NCI-H2196 treated with DMSO at 0.1 percent for 48 hours (cell line): ENCODE results near the gene LYL1.

Source experiments
- DNase-seq: peaks from one replicate; lab custom pipeline; 2025; ENCODE audit not compliant: unreplicated experiment; lab: John Stamatoyannopoulos, UW

The LYL1 gene

DNA sequence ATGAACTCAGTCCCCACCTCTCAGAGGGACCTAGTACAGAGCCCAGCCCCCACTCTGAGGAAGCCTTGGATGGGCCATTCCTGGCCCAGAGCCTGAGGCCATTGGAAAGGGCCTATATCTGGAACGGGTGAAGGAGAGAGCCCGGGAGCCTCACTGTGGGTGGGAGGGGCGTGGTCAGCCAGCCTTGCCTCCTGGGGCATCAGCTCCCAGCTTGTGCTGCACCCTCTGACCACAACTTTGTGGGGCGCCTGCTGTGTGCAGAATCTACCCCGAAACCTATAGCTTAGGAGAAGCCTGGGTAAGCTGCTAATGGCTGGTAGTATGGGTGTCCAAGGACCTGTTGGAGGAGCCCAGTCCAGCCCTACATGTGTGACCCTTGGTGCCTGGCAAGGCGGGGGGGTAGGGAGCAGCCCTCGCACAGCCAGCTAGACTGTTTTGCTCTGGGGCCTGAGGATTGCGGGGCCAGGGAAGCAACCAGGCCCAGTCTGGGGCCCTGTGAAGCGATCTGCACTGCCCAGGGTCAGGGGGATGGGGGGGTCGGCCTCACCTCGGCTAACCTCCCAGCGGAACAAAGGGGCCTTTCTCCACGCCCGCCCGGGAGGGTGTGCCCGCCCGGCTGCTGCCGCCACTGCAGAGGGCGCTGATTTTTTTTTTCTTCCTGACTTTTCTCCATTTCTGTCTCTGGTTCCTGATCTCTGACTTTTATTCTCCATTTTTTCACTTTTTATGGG lies 42.3 kb downstream of the LYL1 start:
- no peak for DNase-seq

DNA sequence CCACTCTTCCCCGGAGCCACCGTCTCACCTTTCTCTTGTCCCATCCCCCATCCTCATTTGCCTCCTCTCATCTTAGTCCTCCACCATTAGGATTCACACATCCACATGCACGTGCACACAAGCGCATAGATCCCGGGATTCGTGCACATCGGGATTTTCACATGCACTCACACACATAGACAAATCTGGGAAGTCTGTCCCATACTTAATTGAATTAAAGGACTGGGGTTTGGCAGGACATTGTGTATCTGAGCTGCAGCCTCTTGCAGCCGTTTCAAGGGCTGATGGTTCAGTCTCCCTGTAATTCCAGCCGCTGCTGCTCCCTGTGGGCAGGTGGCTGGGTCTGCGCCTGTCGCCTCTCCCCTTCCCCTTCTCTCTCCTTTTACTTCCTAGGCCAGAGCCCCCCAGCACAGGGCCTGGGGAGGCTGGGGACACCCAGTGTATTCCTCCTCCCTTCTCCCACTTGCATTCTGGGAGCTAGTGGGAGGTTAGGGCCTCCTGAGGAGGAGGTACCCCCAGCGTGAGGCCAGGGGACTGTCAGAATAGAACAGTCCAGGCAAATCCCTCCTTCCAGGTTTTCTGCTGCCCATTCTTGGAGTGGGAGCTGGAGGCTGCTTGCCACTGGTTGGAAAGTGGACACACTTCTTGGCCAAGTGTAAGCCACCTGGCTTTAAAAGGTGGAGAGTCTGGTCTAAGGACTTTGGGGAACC lies 43.6 kb downstream of the LYL1 start:
- DNase-seq = no peak

DNA sequence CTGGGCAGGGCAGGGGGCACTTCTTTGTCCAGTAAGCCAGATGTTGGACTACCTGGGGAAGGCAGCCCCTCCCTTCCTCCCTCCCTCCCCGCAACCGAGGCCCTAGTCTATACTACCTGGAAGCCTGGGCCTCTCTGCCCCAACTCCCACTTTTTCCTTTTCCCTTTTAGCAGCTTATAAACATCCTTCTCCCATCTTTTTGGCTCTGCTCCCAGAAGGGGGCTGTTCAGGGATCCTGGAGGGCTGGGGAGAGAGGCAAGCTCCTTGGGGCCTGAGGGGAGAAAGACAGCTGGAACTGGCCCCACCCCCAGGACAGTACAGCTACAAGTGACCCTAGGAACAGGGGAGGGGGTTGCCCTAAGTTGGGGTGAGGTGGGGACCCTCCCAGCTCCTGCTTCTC lies 44.9 kb downstream of the LYL1 start:
- no peak for DNase-seq

- DNase-seq = peak; percentile 22
Measured at GRCh38 chr19:13057147-13057572, 45.5 kb downstream of the LYL1 start.

DNA sequence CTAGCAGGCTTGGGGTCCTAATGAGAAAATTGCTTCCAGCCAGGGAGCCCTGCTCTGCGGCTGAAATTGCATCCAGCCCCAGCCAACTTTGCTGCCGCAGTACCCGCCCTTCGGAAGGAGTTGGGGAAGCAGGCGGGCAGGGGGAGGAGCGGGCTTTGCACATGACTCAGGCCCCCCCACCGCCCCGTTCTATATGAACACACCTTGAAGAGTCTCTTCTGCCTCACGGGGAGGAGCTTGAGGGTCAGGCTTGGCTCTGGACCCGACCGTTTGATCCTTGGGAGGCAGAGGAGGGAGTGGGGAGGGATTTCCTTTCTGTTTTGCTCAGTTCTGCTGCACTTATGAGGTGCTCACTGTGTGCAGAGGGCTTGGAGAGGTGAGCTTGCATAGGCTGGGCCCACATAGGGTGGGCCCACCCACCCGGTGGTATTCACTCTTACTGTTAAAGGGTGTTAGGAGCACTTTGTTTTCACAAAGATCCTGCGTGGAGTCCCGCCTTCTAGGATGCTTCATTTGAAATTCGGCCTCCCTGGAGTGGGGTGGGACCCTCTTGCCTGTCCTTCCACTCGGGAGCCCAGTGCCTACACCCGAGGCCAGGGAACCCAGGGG lies 46.5 kb downstream of the LYL1 start:
- DNase-seq = no peak

DNA sequence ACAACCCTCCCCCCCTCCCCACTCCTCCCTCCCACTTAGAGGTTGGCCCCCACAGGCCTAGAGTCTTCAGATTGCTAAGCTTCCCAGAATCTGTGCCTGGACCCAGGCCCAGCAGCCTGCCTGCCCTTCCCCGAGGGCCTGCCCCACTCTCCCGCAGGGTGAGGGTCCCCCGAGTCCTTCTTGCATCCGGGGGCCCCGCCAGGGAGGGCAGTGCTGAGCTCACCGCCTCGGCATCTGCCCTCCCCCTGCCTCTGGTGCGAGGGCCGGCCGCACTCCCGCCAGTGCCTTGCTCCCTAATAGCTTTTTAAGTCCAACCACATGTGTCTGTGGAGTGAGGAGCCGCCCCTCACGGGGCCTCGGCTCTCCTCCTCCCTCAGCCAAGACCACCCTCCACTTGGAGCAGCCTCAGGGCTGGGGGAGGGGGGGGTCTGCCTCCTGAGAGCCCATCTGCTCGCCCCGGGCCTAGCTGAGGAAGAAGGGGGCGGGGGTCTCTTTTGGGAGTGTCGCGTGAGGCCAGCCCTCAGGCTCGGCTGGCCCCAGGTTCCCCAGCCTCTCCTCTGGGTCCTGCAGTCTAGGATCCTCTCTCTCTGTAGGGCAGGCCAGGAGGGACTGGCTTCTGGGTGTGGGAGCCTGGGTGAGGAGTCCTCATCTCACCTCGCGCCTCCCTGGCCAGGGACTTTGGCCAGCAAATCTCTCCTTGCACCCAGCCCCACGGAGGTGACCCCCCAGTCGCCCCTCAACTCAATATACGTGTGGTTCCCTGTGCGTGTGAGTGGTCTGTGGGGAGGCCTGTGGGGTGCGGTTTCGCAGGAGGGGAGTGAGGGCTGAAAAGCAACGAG lies 47.2 kb downstream of the LYL1 start:
- DNase-seq = no peak

DNA sequence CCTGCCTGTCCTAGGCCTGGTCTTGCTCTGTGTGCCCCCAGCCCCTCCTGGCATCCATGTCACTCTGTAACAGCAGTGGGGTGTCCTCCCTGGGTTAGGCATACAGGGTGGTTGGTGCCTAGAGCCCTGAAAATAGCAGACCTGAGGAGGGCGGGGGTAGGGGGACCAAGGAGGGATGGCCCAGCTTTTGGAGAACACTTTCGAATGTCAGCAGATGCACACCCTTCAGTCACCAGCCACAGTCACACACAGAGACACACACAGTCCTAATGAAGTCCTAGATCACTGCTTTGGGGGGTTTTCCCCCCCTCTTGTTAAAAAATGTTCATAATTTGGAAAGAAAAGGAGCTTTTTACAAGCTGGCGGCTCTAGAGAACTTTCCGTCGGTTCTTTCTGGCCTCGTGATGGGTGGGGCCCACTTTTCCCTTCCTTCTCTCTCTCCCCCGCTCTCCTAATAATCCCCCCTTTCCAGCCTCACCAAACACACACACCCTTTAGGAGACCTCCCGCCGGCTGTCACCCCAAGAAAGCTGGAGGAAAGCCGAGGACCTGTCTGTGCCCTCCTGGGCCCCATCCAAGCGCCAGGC lies 47.9 kb downstream of the LYL1 start:
- no peak for DNase-seq

DNA sequence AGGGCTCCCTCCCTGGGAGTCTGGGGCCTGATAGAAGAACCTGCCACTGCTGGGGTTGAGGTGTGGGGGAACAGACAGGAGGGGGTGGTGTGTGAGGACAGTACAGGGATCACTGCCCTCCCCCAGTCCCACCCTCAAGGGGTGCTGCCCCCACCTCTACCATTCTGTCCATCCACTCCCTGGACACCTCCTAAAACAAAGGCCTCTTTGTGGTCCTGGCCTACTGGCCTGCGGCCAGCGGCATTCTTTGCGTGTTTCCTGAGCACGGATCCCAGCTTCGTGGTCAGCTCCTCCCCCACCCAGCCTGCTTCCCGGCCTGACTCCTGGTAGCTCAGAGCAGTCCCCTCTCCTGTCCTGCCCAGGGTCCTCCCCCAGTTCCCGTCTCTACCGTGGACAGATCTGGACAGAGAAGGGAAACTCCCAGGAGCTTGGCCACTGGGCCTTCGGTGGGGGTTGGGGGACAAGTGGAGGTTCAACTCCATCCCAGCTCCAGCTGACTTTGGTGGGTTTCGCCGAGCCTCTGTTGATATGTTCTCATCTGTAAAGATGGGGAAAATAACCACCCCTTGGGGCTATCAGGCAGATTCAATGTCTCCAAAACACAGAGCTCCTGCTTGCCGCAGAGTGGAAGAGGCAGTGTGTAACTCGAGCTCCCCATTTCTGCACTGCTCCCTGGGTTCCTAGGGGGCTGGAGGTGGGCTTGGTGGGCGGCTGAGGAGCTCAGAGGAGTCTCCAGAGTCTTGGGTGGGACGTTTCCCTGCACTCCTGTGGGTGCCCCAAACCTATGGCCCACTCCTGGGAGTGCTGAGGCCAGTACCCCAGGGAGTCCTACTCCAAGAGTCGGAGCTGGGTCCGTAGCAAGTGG lies 48.7 kb downstream of the LYL1 start:
- no peak for DNase-seq

GRCh38 chr19:13053238-13053637 lies 49.4 kb downstream of the LYL1 start:
- no peak for DNase-seq

GRCh38 chr19:13052447-13053175 lies 50.0 kb downstream of the LYL1 start:
- DNase-seq = no peak

- peak; percentile 84 for DNase-seq
Measured at GRCh38 chr19:13051557-13052165, 51.0 kb downstream of the LYL1 start.

DNA sequence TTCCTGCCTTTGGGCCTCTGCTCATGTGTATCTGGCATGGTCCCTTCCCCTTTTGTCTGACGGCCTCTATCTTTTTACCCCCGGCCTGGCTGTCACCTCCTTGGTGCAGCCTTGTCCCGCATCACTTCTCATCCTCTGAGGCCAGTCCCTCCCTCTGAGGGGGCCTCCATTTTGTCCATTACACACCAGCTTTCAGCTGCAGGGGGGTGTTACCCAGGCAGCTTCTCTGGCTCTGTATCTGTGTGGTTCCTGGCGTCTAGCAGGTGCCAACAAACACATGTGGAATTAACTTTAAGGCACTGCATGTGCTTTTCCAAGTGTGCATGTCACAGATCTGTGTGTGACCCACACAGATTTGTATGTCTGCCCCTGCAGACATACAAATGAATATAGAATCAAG lies 52.4 kb downstream of the LYL1 start:
- no peak for DNase-seq
